Activated T-helper 2 cell treated with anti-CD3 and anti-CD28 coated beads, Interferon-gamma antibody, Interleukin-2, Interleukin-4, amounts not matched to agents 10 μg/mL and 5 μg/mL and 100 μg/mL, durations not matched to agents 14 hours and 24 hours and 36 hours (primary cell): ENCODE data around the gene ZNF397. TPM values are rescaled to one million over a fixed set of nuclear protein-coding genes. Genes with fewer than 3 reads are reported as not detected.

Source experiments
- DNase-seq: peaks from one replicate; pipeline ENCODE4 v3.0.0; 2021; ENCODE audit warnings: low spot score
- H3K27ac Mint-ChIP-seq: one replicate; pipeline ENCODE4 v1.8.0; 2021; ENCODE audit warnings: mixed read lengths
- H3K27me3 Mint-ChIP-seq: one replicate; pipeline ENCODE4 v1.8.0; 2021; ENCODE audit warnings: low read depth, mixed read lengths
- H3K36me3 Mint-ChIP-seq: one replicate; pipeline ENCODE4 v1.8.0; 2021; ENCODE audit warnings: low read depth, mixed read lengths
- H3K4me1 Mint-ChIP-seq: one replicate; pipeline ENCODE4 v1.8.0; 2021; ENCODE audit warnings: low read depth, mixed read lengths
- H3K4me3 Mint-ChIP-seq: one replicate; pipeline ENCODE4 v1.8.0; 2021; ENCODE audit warnings: low read depth, mild to moderate bottlenecking, moderate library complexity, mixed read lengths
- H3K9me3 Mint-ChIP-seq: one replicate; pipeline ENCODE4 v1.8.0; 2021; ENCODE audit warnings: mixed read lengths
- intact Hi-C: fragments of 100-400 bp; cut with micrococcal nuclease; formaldehyde crosslinking; loops from one replicate; pipeline ENCODE4 v1.15.1; 2023
- total RNA-seq: library from RNA; stranded (reverse); gene quantifications from 2 replicates; pipeline ENCODE4 v1.2.3, GENCODE V29; 2022

The ZNF397 gene
- total RNA-seq, 1 donor from 2014 or later, result 14.6 TPM

DNA sequence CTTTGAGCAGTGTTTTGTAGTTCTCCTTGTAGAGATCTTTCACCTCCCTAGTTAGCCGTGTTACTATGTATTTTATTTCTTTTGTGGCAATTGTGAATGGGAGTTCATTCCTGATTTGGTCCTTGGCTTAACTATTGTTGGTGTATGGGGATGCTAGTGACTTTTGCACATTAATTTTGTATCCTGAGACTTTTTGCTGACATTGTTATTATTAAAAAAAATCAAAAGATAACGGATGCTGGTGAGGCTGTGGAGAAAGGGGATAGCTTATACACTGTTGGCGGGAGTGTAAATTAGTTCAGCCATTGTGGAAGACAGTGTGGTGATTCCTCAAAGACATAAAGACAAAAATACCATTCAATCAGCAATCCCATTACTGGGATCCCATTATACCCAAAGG, 17.0 kb upstream of the ZNF397 start:
- H3K36me3 Mint-ChIP-seq, result no peaks in the 10 kb centered on the region
- H3K27ac Mint-ChIP-seq, result no peak overlapping the region
- H3K9me3 Mint-ChIP-seq, result no peaks in the 10 kb centered on the region
- intact Hi-C loops, result no loop called here
- no peaks in the 10 kb centered on the region for H3K4me1 Mint-ChIP-seq
- peaks cover 6% of the 10 kb centered on the region for H3K27me3 Mint-ChIP-seq
- no peak overlapping the region for H3K4me3 Mint-ChIP-seq
- DNase-seq, result no peak

DNA sequence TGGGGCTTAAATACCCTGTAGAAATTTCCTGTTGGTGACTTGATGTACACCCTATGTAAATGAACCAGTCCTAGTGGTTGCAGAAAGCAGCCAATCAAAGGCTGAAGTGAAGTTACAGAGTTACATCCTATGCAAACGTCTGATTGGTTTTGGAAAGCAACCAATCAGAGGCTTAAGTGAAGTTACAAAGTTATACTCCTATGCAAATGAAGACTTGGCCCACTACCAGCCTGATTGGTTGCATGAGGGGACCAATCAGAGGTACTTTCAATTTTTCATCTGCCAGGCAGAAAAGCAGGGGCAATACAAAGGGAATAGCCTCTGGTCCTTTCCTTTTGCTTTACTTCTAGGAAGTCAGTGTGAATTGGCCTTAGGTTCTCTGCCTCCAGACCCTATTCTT, 13.6 kb upstream of the ZNF397 start:
- Mint-ChIP-seq H3K27ac (no peak overlapping the region), H3K9me3 (no peaks in the 10 kb centered on the region), H3K4me3 (no peak overlapping the region), H3K36me3 (no peaks in the 10 kb centered on the region), H3K4me1 (peaks cover 3% of the 10 kb centered on the region), H3K27me3 (peaks cover 8% of the 10 kb centered on the region)
- intact Hi-C loops, result no loop called here
- DNase-seq, result no peak

DNA sequence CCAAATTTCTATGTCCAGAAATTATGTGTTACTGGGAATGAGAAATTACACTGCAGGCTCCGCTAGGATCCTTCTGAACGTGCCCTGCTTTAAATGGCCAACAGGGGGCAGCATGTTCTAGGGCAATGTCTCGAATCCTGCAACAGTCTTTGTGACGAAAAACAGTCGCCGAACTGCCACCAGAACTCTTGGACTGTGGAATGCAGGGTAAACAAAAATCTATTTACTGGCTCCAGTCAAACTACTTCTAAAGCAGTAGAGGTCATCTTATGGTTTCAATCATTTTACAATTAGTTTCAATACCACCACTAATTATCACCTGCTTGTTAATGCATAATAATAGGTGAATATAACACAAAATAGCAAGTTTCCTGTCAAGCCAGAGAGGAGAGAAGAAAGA, 9.8 kb upstream of the ZNF397 start:
- H3K27ac Mint-ChIP-seq, result no peak overlapping the region
- H3K4me3 Mint-ChIP-seq, result peak overlapping the region; percentile 49
- intact Hi-C loops, result loop anchor here (1.0 to 10.0 kb wide), 3 partner anchors 124 to 366 kb away; no protein-coding TSS in a partner anchor

DNA sequence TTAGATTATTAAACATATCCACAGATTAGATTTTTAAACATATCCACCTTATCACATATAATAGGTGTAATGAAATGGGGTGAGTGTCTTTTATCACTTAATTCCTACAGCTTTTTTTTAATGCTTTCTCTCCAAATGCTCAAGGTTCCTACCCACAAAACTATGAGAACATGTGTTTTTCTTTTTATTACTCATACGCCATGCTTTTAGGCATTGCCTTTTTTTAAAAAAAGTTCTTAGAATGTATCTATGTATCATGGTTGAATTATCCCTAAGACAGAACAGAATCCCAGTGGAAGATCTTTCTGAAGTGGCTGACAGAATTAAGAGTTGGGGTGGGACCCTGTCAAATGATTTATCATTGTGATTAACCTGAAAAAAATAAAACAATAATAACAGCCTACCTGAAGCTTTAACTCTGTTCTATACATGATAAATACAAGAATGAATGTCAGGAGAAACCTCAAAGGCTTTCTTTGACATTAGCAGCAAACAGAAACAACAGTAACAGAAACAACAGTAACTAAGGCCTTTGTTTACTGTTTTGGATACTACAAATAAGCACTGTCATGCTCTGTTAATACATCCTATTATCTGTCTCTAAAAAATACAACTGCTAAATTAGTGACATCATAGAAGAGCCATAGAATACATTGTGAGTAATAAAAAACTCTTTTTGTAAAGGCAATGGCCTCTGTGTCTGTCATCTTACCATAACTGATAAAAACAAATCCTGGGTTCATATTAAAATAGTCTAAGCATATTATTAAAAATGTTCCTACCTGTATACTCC, 4.1 kb upstream of the ZNF397 start:
- intact Hi-C loops, result loop anchor here (10.0 kb wide), 1 partner anchor 372 kb away; no protein-coding TSS in a partner anchor
- Mint-ChIP-seq H3K4me3 (no peak overlapping the region), H3K27ac (no peak overlapping the region), H3K36me3 (no peaks in the 10 kb centered on the region), H3K9me3 (no peaks in the 10 kb centered on the region), H3K4me1 (peaks cover 6% of the 10 kb centered on the region), H3K27me3 (peaks cover 3% of the 10 kb centered on the region)
- no peak for DNase-seq

More for the DNA sequence above, 9.8 kb upstream of the ZNF397 start:
- H3K4me1 Mint-ChIP-seq, result peaks cover 3% of the 10 kb centered on the region
- H3K36me3 Mint-ChIP-seq, result no peaks in the 10 kb centered on the region
- H3K9me3 Mint-ChIP-seq, result no peaks in the 10 kb centered on the region
- DNase-seq, result peak; percentile 60
- H3K27me3 Mint-ChIP-seq, result peaks cover 6% of the 10 kb centered on the region

DNA sequence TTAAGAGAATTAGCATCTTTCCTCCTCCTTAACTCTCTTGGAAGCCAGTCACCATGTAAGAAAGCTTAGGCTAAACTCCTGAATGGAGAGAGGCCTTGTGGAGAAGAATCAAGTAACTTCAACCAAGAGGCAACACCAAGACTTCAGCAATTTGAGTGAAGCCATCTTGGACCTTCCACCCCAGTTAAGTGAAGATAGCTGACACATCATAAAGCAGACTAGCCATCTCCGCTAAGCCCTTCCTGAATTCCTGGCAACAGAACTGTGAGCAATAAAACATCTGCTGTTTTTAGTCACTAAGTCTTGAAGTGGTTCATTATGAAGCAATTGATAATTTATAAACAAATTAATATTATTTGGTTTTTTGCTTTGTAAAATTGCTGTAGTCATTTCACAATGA, 1.5 kb upstream of the ZNF397 start:
- no peak for DNase-seq
- H3K4me1 Mint-ChIP-seq, result peaks cover 11% of the 10 kb centered on the region
- intact Hi-C loops, result loop anchor here (10.0 kb wide), 1 partner anchor 375 kb away; no protein-coding TSS in a partner anchor
- peaks cover 19% of the 10 kb centered on the region for H3K9me3 Mint-ChIP-seq
- peaks cover 23% of the 10 kb centered on the region for H3K36me3 Mint-ChIP-seq
- H3K27me3 Mint-ChIP-seq, result no peaks in the 10 kb centered on the region
- no peak overlapping the region for H3K4me3 Mint-ChIP-seq
- H3K27ac Mint-ChIP-seq, result no peak overlapping the region

DNA sequence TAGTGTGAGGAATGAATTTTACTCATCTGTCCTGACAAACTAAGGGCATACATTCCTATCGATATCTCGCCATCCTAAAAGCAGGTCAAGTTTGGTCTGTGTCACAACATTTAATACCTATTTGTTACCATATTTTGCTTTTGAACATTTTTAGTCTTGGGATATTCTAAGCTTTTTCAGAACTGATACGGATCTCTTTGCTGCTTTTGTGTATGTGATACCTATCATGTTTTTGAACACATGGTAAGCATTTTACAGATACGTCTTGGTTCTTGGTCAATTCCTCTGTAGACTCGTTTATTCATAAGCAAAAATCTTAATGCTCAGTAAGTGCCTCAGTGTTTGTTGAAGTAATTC, 592 bp downstream of the ZNF397 start:
- H3K9me3 Mint-ChIP-seq, result peaks cover 40% of the 10 kb centered on the region
- peak overlapping the region; percentile 94 for H3K4me3 Mint-ChIP-seq
- peaks cover 44% of the 10 kb centered on the region for H3K36me3 Mint-ChIP-seq
- H3K27ac Mint-ChIP-seq, result peak overlapping the region; percentile 98
- no peak for DNase-seq
- H3K27me3 Mint-ChIP-seq, result no peaks in the 10 kb centered on the region
- intact Hi-C loops, result loop anchor here (1.0 to 5.0 kb wide), 7 partner anchors 27 to 886 kb away; partner anchors contain the start of genes ELP2, GALNT1, INO80C and SLC39A6
- H3K4me1 Mint-ChIP-seq, result peaks cover 11% of the 10 kb centered on the region

DNA sequence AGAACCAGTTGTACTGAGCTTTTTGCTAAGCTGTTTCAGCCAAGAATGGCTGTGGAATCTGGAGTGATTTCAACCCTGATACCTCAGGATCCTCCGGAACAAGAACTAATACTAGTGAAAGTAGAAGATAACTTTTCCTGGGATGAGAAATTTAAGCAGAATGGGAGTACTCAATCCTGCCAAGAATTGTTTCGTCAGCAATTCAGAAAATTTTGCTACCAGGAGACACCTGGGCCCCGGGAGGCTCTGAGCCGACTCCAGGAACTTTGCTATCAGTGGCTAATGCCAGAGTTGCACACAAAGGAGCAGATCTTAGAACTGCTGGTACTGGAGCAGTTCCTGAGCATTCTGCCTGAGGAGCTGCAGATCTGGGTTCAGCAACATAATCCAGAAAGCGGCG, 1.6 kb downstream of the ZNF397 start:
- H3K4me3 Mint-ChIP-seq, result no peak overlapping the region
- H3K27me3 Mint-ChIP-seq, result no peaks in the 10 kb centered on the region
- DNase-seq, result no peak
- no peak overlapping the region for H3K27ac Mint-ChIP-seq
- intact Hi-C loops, result loop anchor here (5.0 kb wide), 3 partner anchors 215 to 885 kb away; partner anchors contain the start of genes ELP2, GALNT1 and SLC39A6
- peaks cover 11% of the 10 kb centered on the region for H3K4me1 Mint-ChIP-seq
- H3K9me3 Mint-ChIP-seq, result peaks cover 50% of the 10 kb centered on the region
- peaks cover 54% of the 10 kb centered on the region for H3K36me3 Mint-ChIP-seq

DNA sequence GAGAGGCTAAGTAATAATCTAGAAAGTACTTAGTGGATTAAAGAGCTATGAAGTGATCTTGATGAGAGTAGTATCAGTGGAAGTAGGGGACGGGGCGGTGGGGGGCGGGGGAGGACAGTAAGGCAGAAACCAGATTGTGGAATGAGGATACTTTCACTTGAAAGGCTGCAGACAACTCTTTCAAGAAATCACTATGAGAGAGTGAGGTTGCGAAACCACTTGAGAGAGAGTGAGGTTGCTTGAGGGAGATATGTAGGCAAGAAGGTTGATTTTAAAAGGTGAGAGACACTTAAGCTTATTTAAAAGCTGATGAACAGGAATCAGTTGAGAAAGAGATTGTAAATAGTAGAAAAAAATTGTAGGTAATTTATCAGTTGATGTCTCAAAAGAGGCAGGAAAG, 3.8 kb downstream of the ZNF397 start:
- no peak overlapping the region for H3K27ac Mint-ChIP-seq
- H3K27me3 Mint-ChIP-seq, result no peaks in the 10 kb centered on the region
- no peak overlapping the region for H3K4me3 Mint-ChIP-seq

DNA sequence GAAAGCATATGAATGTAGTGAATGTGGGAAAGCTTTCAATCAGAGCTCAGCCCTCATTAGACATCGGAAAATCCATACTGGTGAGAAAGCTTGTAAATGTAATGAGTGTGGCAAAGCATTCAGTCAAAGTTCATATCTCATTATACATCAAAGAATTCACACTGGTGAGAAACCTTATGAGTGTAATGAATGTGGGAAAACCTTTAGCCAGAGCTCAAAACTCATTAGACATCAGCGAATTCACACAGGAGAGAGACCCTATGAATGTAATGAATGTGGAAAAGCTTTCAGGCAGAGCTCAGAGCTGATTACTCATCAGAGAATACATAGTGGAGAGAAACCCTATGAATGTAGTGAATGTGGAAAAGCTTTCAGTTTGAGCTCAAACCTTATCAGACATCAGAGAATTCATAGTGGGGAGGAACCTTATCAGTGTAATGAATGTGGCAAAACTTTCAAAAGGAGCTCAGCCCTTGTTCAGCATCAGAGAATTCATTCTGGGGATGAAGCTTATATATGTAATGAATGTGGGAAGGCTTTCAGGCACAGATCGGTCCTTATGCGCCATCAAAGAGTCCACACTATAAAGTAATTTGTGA, 5.0 kb downstream of the ZNF397 start:
- H3K27me3 Mint-ChIP-seq, result no peaks in the 10 kb centered on the region
- H3K4me3 Mint-ChIP-seq, result no peak overlapping the region
- H3K4me1 Mint-ChIP-seq, result peaks cover 5% of the 10 kb centered on the region
- DNase-seq, result no peak
- H3K27ac Mint-ChIP-seq, result no peak overlapping the region
- peaks cover 85% of the 10 kb centered on the region for H3K36me3 Mint-ChIP-seq
- intact Hi-C loops, result no loop called here
- H3K9me3 Mint-ChIP-seq, result peaks cover 72% of the 10 kb centered on the region

More for the DNA sequence above, 3.8 kb downstream of the ZNF397 start:
- Mint-ChIP-seq H3K9me3 (peaks cover 61% of the 10 kb centered on the region), H3K4me1 (peaks cover 8% of the 10 kb centered on the region), H3K36me3 (peaks cover 73% of the 10 kb centered on the region)
- intact Hi-C loops, result loop anchor here (5.0 kb wide), 3 partner anchors 217 to 883 kb away; partner anchors contain the start of genes ELP2, GALNT1 and SLC39A6
- no peak for DNase-seq

DNA sequence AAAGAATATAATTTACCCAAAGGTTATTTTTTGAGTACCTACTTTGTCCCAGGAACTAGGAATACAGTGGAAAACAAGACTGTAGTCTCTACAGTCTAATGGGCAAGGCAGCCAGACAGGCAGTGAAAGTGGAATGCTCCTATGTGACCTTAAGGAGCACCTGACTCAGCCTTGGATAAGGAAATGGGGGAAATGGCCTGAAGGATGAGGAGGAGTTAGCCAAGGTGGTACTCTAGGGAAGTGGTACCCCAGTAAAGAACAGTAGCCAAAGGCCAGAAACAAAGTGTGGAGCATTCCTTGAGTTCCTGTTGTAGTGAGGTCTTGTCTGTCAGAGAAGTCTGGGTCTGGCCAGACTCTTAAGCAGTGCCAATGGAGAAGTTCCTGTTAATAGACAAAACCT, 6.0 kb downstream of the ZNF397 start:
- H3K27ac Mint-ChIP-seq, result no peak overlapping the region
- intact Hi-C loops, result no loop called here
- H3K4me3 Mint-ChIP-seq, result no peak overlapping the region
- peaks cover 81% of the 10 kb centered on the region for H3K9me3 Mint-ChIP-seq
- H3K36me3 Mint-ChIP-seq, result peaks cover 95% of the 10 kb centered on the region
- no peak for DNase-seq
- no peaks in the 10 kb centered on the region for H3K27me3 Mint-ChIP-seq
- peaks cover 5% of the 10 kb centered on the region for H3K4me1 Mint-ChIP-seq

DNA sequence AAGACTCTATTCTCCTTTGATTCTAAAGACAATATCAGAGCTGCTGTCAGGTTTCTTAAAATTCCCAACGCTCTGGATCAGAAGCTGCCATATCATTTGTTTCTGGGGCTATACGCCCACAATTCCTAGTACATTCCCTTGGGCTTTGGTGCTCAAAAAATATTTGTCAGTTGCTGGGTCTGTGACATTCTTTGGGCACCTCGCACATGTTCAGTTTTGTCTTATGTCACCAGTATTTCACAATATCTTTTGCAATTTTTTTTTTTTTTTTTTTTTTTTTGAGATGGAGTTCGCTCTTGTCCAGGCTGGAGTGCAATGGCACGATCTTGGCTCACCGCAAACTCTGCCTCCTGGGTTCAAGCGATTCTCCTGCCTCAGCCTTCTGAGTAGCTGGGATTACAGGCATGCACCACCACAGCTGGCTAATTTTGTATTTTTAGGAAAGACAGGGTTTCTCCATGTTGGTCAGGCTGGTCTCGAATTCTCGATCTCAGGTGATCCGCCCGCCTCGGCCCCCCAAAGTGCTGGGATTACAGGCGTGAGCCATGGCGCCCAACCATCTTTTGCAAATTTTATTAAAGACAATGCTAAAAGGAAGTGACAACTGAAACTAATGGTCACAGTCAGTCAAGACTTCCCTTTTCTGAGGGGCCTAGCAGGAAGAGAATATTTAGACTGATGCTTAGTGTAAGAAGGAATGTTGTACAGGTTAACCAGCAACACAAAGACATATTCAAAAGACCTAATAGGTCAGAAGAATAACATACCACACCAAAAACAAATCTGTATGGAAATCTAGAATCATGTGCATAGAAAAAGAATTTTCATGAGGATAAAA, 6.8 kb downstream of the ZNF397 start:
- no peak overlapping the region for H3K4me3 Mint-ChIP-seq
- H3K9me3 Mint-ChIP-seq, result peaks cover 84% of the 10 kb centered on the region
- no peak for DNase-seq
- H3K36me3 Mint-ChIP-seq, result peaks cover 96% of the 10 kb centered on the region
- no peaks in the 10 kb centered on the region for H3K27me3 Mint-ChIP-seq
- intact Hi-C loops, result no loop called here
- no peak overlapping the region for H3K27ac Mint-ChIP-seq
- peaks cover 3% of the 10 kb centered on the region for H3K4me1 Mint-ChIP-seq

DNA sequence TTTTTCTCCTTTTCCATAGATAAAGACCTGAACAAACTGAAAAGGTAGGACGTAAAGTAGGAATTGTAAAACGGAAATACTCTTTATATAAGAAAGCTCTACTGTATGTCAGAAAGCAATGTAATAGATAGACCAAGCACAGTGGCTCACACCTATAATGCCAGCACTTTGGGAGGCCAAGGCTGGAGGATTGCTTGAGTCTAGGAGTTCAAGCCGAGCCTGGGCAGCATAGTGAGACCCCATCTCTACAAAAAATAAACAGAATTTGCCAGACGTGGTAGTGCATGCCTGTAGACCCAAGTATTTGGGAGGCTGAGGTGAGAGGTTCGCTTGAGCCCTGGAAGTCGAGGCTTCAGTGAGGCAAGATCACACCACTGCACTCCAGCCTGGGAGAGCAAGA, 7.6 kb downstream of the ZNF397 start:
- Mint-ChIP-seq H3K27me3 (no peaks in the 10 kb centered on the region), H3K36me3 (peaks cover 96% of the 10 kb centered on the region), H3K9me3 (peaks cover 87% of the 10 kb centered on the region), H3K4me1 (peaks cover 3% of the 10 kb centered on the region), H3K4me3 (no peak overlapping the region), H3K27ac (no peak overlapping the region)
- intact Hi-C loops, result no loop called here
- no peak for DNase-seq
